ENCODE results near the gene SCFD2.
"Not testable (repeated sequence)": the region's sequence is repeated elsewhere in the genome, so short reads cannot be mapped to it uniquely, and the experiment has no call there.

The SCFD2 gene

GRCh38 chr4:53365121-53365485 is 758 bp downstream of the SCFD2 start:
- H3K36me3 ChIP-seq (ENCODE audit: control insufficient read depth, low read depth, low read length) = no peaks in the 10 kb centered on the region

GRCh38 chr4:53364624-53365023 is 1.2 kb downstream of the SCFD2 start:
- H3K9ac ChIP-seq (ENCODE audit: low read length) = peak overlapping the region; percentile 22
- no peaks in the 10 kb centered on the region for H3K4me1 ChIP-seq (ENCODE audit: control insufficient read depth, low read depth, low read length)
- H3K9me3 ChIP-seq (ENCODE audit: control insufficient read depth, low read depth, low read length) = no peaks in the 10 kb centered on the region
- peak overlapping the region; percentile 95 for H3K4me3 ChIP-seq (ENCODE audit: low read length)
- H3K27me3 ChIP-seq (ENCODE audit: control insufficient read depth, insufficient read depth, low read length) = peaks cover 34% of the 10 kb centered on the region
- no peaks in the 10 kb centered on the region for H3K36me3 ChIP-seq (ENCODE audit: control insufficient read depth, low read depth, low read length)
- no peak overlapping the region for H3K27ac ChIP-seq (ENCODE audit: low read length)

More at GRCh38 chr4:53365121-53365485, 758 bp downstream of the SCFD2 start:
- Histone ChIP-seq H3K4me1 (ENCODE audit: control insufficient read depth, low read depth, low read length) (no peaks in the 10 kb centered on the region), H3K9me3 (ENCODE audit: control insufficient read depth, low read depth, low read length) (no peaks in the 10 kb centered on the region), H3K4me3 (ENCODE audit: low read length) (peak overlapping the region; percentile 95), H3K27ac (ENCODE audit: low read length) (no peak overlapping the region), H3K27me3 (ENCODE audit: control insufficient read depth, insufficient read depth, low read length) (peaks cover 39% of the 10 kb centered on the region), H3K9ac (ENCODE audit: low read length) (peak overlapping the region; percentile 22)

GRCh38 chr4:53362093-53362492 is 3.8 kb downstream of the SCFD2 start:
- H3K9ac ChIP-seq (ENCODE audit: low read length) = no peak overlapping the region
- no peak overlapping the region for H3K4me3 ChIP-seq (ENCODE audit: low read length)
- H3K9me3 ChIP-seq (ENCODE audit: control insufficient read depth, low read depth, low read length) = no peaks in the 10 kb centered on the region
- no peaks in the 10 kb centered on the region for H3K4me1 ChIP-seq (ENCODE audit: control insufficient read depth, low read depth, low read length)
- H3K27me3 ChIP-seq (ENCODE audit: control insufficient read depth, insufficient read depth, low read length) = peaks cover 9% of the 10 kb centered on the region
- H3K27ac ChIP-seq (ENCODE audit: low read length) = no peak overlapping the region
- no peaks in the 10 kb centered on the region for H3K36me3 ChIP-seq (ENCODE audit: control insufficient read depth, low read depth, low read length)

- Histone ChIP-seq H3K4me3 (ENCODE audit: low read length) (no peak overlapping the region), H3K4me1 (ENCODE audit: control insufficient read depth, low read depth, low read length) (no peaks in the 10 kb centered on the region), H3K36me3 (ENCODE audit: control insufficient read depth, low read depth, low read length) (no peaks in the 10 kb centered on the region), H3K27me3 (ENCODE audit: control insufficient read depth, insufficient read depth, low read length) (peaks cover 2% of the 10 kb centered on the region), H3K27ac (ENCODE audit: low read length) (no peak overlapping the region), H3K9me3 (ENCODE audit: control insufficient read depth, low read depth, low read length) (no peaks in the 10 kb centered on the region), H3K9ac (ENCODE audit: low read length) (no peak overlapping the region)
These were observed 4.4 kb downstream of the SCFD2 start for GRCh38 chr4:53361451-53361850.

GRCh38 chr4:53355930-53356521 is 9.8 kb downstream of the SCFD2 start:
- Histone ChIP-seq H3K4me3 (ENCODE audit: low read length) (no peak overlapping the region), H3K9ac (ENCODE audit: low read length) (no peak overlapping the region), H3K27ac (ENCODE audit: low read length) (no peak overlapping the region), H3K27me3 (ENCODE audit: control insufficient read depth, insufficient read depth, low read length) (no peaks in the 10 kb centered on the region), H3K36me3 (ENCODE audit: control insufficient read depth, low read depth, low read length) (no peaks in the 10 kb centered on the region), H3K4me1 (ENCODE audit: control insufficient read depth, low read depth, low read length) (no peaks in the 10 kb centered on the region), H3K9me3 (ENCODE audit: control insufficient read depth, low read depth, low read length) (no peaks in the 10 kb centered on the region)

- Histone ChIP-seq H3K4me1 (ENCODE audit: control insufficient read depth, low read depth, low read length) (no peaks in the 10 kb centered on the region), H3K4me3 (ENCODE audit: low read length) (no peak overlapping the region), H3K36me3 (ENCODE audit: control insufficient read depth, low read depth, low read length) (no peaks in the 10 kb centered on the region), H3K9ac (ENCODE audit: low read length) (no peak overlapping the region), H3K27ac (ENCODE audit: low read length) (no peak overlapping the region), H3K9me3 (ENCODE audit: control insufficient read depth, low read depth, low read length) (no peaks in the 10 kb centered on the region), H3K27me3 (ENCODE audit: control insufficient read depth, insufficient read depth, low read length) (no peaks in the 10 kb centered on the region)
These were observed 11.7 kb downstream of the SCFD2 start for GRCh38 chr4:53354012-53354722.

GRCh38 chr4:53349091-53349491 is 16.8 kb downstream of the SCFD2 start:
- Histone ChIP-seq H3K27me3 (ENCODE audit: control insufficient read depth, insufficient read depth, low read length) (no peaks in the 10 kb centered on the region), H3K4me1 (ENCODE audit: control insufficient read depth, low read depth, low read length) (no peaks in the 10 kb centered on the region), H3K36me3 (ENCODE audit: control insufficient read depth, low read depth, low read length) (no peaks in the 10 kb centered on the region), H3K9ac (ENCODE audit: low read length) (no peak overlapping the region), H3K27ac (ENCODE audit: low read length) (no peak overlapping the region), H3K4me3 (ENCODE audit: low read length) (no peak overlapping the region), H3K9me3 (ENCODE audit: control insufficient read depth, low read depth, low read length) (no peaks in the 10 kb centered on the region)

- Histone ChIP-seq H3K36me3 (ENCODE audit: control insufficient read depth, low read depth, low read length) (no peaks in the 10 kb centered on the region), H3K27me3 (ENCODE audit: control insufficient read depth, insufficient read depth, low read length) (no peaks in the 10 kb centered on the region), H3K9me3 (ENCODE audit: control insufficient read depth, low read depth, low read length) (no peaks in the 10 kb centered on the region), H3K4me3 (ENCODE audit: low read length) (no peak overlapping the region), H3K9ac (ENCODE audit: low read length) (no peak overlapping the region), H3K27ac (ENCODE audit: low read length) (no peak overlapping the region), H3K4me1 (ENCODE audit: control insufficient read depth, low read depth, low read length) (no peaks in the 10 kb centered on the region)
These were observed 17.8 kb downstream of the SCFD2 start for GRCh38 chr4:53348046-53348445.

GRCh38 chr4:53346920-53347852 is 18.7 kb downstream of the SCFD2 start:
- Histone ChIP-seq H3K4me3 (ENCODE audit: low read length) (no peak overlapping the region), H3K27ac (ENCODE audit: low read length) (no peak overlapping the region)

GRCh38 chr4:53346392-53346791 is 19.5 kb downstream of the SCFD2 start:
- H3K27me3 ChIP-seq (ENCODE audit: control insufficient read depth, insufficient read depth, low read length); H3K9me3 ChIP-seq (ENCODE audit: control insufficient read depth, low read depth, low read length); H3K36me3 ChIP-seq (ENCODE audit: control insufficient read depth, low read depth, low read length); H3K4me1 ChIP-seq (ENCODE audit: control insufficient read depth, low read depth, low read length); H3K4me3 ChIP-seq (ENCODE audit: low read length); H3K27ac ChIP-seq (ENCODE audit: low read length); H3K9ac ChIP-seq (ENCODE audit: low read length): not testable (repeated sequence)

More at GRCh38 chr4:53346920-53347852, 18.7 kb downstream of the SCFD2 start:
- Histone ChIP-seq H3K9ac (ENCODE audit: low read length) (no peak overlapping the region), H3K4me1 (ENCODE audit: control insufficient read depth, low read depth, low read length) (no peaks in the 10 kb centered on the region), H3K27me3 (ENCODE audit: control insufficient read depth, insufficient read depth, low read length) (no peaks in the 10 kb centered on the region), H3K9me3 (ENCODE audit: control insufficient read depth, low read depth, low read length) (no peaks in the 10 kb centered on the region), H3K36me3 (ENCODE audit: control insufficient read depth, low read depth, low read length) (no peaks in the 10 kb centered on the region)

GRCh38 chr4:53340145-53340544 is 25.7 kb downstream of the SCFD2 start:
- not testable (repeated sequence) for H3K4me1 ChIP-seq (ENCODE audit: control insufficient read depth, low read depth, low read length); H3K4me3 ChIP-seq (ENCODE audit: low read length); H3K9me3 ChIP-seq (ENCODE audit: control insufficient read depth, low read depth, low read length); H3K27me3 ChIP-seq (ENCODE audit: control insufficient read depth, insufficient read depth, low read length); H3K36me3 ChIP-seq (ENCODE audit: control insufficient read depth, low read depth, low read length); H3K9ac ChIP-seq (ENCODE audit: low read length); H3K27ac ChIP-seq (ENCODE audit: low read length)
